Measurements from ENCODE around the gene TMEM272.

TMEM272 gene

DNA sequence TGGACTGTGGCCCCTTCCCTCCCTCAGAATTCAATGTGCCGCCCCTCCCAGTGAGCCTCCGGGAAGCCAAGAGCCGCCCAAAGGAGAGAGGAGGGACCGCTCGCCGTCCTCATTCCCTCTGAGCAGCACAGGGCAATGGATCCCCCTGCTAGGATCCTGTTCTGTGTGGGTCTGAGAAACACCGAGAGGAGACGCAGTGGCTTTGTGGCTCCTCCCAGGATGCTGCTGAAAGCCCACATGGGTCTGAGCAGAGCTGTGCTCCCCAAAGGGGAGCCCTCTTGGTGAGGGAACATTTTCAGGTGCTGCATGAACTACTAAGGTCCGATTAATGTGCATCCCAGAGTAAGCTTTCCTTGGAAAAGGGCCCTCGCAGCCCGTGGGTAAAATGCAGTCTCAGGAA is 71.5 kb downstream of the TMEM272 start:
- in situ Hi-C loops (cut with MboI; ENCODE audit: low pct_unique_long_range_greater_than_20kb, low sequenced_read_pairs, unreplicated experiment) = no loop called here
- TF ChIP-seq, protein P1, sequence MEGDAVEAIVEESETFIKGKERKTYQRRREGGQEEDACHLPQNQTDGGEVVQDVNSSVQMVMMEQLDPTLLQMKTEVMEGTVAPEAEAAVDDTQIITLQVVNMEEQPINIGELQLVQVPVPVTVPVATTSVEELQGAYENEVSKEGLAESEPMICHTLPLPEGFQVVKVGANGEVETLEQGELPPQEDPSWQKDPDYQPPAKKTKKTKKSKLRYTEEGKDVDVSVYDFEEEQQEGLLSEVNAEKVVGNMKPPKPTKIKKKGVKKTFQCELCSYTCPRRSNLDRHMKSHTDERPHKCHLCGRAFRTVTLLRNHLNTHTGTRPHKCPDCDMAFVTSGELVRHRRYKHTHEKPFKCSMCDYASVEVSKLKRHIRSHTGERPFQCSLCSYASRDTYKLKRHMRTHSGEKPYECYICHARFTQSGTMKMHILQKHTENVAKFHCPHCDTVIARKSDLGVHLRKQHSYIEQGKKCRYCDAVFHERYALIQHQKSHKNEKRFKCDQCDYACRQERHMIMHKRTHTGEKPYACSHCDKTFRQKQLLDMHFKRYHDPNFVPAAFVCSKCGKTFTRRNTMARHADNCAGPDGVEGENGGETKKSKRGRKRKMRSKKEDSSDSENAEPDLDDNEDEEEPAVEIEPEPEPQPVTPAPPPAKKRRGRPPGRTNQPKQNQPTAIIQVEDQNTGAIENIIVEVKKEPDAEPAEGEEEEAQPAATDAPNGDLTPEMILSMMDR (IDR thresholded peaks at IDR 0.05; ENCODE audit: extremely low read depth, insufficient read depth, missing control alignments) = no peak
- DNase-seq (ENCODE audit: low spot score) = no peak

DNA sequence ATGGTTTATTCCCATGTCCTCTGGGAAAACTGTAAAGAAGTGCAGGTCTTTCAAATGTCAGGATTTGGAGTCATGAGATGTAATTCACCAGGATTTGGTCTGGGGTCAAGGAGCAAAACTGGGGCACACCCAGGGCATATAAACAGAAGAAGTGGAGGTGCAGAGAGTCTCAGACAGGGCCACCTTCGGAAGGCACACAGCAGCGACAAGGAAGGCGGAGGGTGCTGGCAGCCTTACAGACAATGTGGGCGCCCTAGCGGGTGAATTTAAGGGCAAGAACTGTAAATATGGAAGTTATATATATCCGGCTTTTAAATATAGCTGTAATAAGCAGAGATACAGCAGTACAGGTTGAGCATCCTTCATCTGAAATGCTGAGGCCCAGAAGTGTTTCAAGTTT is 72.2 kb downstream of the TMEM272 start:
- in situ Hi-C loops (cut with MboI; ENCODE audit: low pct_unique_long_range_greater_than_20kb, low sequenced_read_pairs, unreplicated experiment) = no loop called here
- DNase-seq (ENCODE audit: low spot score) = no peak
- TF ChIP-seq, protein P1 (IDR thresholded peaks at IDR 0.05; ENCODE audit: extremely low read depth, insufficient read depth, missing control alignments) = no peak

DNA sequence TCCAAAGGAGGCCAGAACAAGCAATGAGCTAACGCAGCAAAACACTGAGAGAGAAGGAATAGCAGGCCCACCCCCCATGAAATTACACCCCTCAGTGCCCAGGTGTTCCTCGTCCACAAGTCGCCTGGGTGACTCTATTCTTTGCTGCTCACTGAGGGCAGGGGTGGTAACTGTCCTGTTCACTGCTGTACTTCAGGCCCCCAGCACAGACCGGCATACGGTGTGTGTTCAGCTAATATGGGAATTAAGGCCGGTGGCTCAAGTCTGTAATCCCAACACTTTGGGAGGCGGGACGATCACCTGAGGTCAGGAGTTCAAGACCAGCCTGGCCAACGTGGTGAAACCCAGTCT is 72.9 kb downstream of the TMEM272 start:
- in situ Hi-C loops (cut with MboI; ENCODE audit: low pct_unique_long_range_greater_than_20kb, low sequenced_read_pairs, unreplicated experiment) = no loop called here
- TF ChIP-seq, protein P1 (IDR thresholded peaks at IDR 0.05; ENCODE audit: extremely low read depth, insufficient read depth, missing control alignments) = no peak
- DNase-seq (ENCODE audit: low spot score) = no peak

DNA sequence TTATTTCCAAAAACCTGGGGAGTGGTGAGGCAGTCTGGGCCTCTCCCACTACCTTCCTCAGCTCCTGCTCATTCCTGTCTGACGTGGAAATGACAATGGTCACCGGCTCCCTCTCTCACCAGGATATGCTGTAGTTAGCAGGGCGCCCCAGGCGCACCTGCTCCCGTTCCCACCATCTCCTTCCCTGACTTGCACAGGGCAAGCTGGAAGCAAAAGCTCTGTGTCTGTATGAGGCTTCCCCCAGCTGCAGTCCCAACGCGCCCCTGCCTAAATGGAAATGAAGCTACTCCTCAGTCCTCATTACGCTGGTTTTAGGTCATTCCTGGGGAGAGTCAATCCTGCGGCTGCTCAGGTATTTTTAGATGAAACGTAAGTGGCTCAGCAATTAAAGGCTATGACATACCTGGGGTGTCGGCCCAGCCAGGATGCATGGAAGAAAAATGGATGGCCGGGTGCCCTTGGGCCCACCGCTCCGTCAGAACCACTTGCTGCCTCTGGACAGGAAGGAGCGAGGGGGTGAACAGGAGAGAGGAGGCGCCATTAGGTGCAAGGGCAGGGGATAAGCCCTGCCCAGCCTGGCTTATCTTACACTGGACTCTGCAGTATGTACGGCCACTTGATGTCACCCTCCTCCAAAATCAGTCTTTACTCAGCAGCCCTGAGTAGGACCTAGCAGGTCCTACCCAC is 73.4 kb downstream of the TMEM272 start:
- TF ChIP-seq, protein P1 (IDR thresholded peaks at IDR 0.05; ENCODE audit: extremely low read depth, insufficient read depth, missing control alignments) = no peak
- in situ Hi-C loops (cut with MboI; ENCODE audit: low pct_unique_long_range_greater_than_20kb, low sequenced_read_pairs, unreplicated experiment) = no loop called here
- DNase-seq (ENCODE audit: low spot score) = no peak

DNA sequence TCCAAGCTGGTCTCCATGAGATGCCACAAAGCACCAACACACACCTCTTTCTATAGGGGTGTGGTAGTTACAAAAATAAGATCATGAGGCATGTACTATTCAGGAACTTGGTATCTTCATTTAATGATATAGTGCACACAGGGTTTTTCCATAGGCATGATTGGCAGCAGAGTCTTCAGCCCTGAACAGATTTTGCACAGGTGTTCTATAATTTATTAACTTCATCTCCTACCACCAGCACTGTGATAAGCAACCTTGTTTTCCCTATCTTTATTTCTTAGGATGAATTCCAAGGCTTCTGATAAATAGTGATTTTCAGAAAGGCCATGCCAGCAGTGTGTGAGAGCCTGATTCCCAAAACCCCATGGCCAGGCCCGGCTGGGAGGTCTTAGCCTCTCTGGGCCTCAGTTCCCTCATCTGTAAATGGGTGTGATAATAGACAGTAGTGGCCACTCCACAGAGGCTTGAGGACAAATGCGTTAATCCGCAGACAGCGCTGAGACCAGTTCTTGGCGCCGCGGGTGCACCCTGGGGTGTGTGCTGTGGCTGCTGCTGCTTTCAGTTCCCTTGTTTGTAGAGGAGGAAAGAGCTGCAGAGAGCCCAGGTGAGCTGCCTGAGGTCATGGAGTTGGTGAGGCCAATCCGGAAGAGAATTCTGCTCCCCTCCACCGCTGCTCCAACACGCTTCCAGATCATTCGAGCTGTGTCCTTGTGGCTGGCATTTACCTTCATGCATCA is 74.1 kb downstream of the TMEM272 start:
- in situ Hi-C loops (cut with MboI; ENCODE audit: low pct_unique_long_range_greater_than_20kb, low sequenced_read_pairs, unreplicated experiment) = no loop called here
- no peak for DNase-seq (ENCODE audit: low spot score)
- TF ChIP-seq, protein P1 (IDR thresholded peaks at IDR 0.05; ENCODE audit: extremely low read depth, insufficient read depth, missing control alignments) = no peak

DNA sequence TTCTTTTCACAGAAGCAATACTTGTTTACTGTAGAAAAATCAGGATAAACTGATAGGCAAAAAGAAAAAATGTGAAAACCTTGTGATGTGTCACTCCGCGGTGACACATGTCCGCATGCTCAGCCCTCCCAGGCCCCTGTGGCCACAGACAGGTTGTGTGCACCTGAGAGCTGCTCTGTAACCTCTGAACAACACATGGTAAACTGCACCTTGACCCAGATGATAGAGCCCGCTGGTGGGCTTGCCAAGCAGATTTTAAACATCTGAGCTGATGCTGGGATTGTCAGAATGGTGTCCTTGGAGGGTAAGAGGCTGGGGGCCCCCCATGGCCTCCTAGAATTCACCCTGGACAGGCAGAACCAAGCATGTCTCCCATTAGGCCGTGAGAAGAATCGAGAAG is 74.8 kb downstream of the TMEM272 start:
- TF ChIP-seq, protein P1 (IDR thresholded peaks at IDR 0.05; ENCODE audit: extremely low read depth, insufficient read depth, missing control alignments) = no peak
- no peak for DNase-seq (ENCODE audit: low spot score)
- in situ Hi-C loops (cut with MboI; ENCODE audit: low pct_unique_long_range_greater_than_20kb, low sequenced_read_pairs, unreplicated experiment) = no loop called here

Measured in GM13977 (cell line).